Measurements from ENCODE around the gene CARD10.
"Not testable (repeated sequence)": the region's sequence is repeated elsewhere in the genome, so short reads cannot be mapped to it uniquely, and the experiment has no call there.

Gene CARD10

DNA sequence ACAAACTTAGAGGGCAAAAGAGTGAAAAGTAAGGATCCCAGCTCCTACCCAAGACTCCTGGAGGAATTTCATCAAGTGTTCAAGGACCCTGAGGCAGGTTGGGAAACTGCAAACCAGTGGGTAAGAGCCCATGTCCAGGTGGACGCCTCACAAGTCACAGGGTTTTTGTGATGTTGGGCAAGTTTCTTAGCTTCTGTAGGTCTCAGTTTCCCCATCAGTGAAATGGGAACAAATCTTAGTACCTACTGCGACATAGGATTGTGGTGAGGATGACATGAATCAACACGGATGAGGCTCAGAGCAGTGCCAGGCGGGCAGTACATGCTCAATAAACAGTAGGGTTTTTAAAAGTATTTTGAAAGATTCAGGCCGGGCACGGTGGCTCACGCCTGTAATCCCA, 23.7 kb upstream of the CARD10 start:
- Histone ChIP-seq H2AFZ (ENCODE audit: low read length) (no peak overlapping the region), H3K4me3 (ENCODE audit: low read length, poor library complexity, severe bottlenecking) (no peak overlapping the region), H3K27me3 (ENCODE audit: insufficient read depth, low read length, poor library complexity, severe bottlenecking) (no peaks in the 10 kb centered on the region), H3K9me3 (ENCODE audit: insufficient read depth, low read depth, low read length) (no peaks in the 10 kb centered on the region), H4K20me1 (ENCODE audit: insufficient read depth, low read length, poor library complexity, severe bottlenecking) (no peaks in the 10 kb centered on the region), H3K9me2 (replicated peaks; ENCODE audit: low read depth, low read length) (no peaks in the 10 kb centered on the region), H3K79me2 (ENCODE audit: insufficient read depth, low read length) (no peaks in the 10 kb centered on the region), H3K4me1 (ENCODE audit: insufficient read depth, low read length, poor library complexity, severe bottlenecking) (peaks cover 19% of the 10 kb centered on the region), H3K9ac (ENCODE audit: low read depth, low read length, poor library complexity, severe bottlenecking) (no peak overlapping the region), H3K36me3 (ENCODE audit: insufficient read depth, low read length) (no peaks in the 10 kb centered on the region), H3F3A (ENCODE audit: low read depth) (no peaks in the 10 kb centered on the region), H3K4me2 (ENCODE audit: low read depth, low read length, poor library complexity, severe bottlenecking) (no peak overlapping the region)
- TF ChIP-seq EZH2phosphoT487 (IDR thresholded peaks at IDR 0.05; ENCODE audit: borderline replicate concordance), result no peak
- TF ChIP-seq, protein P1, sequence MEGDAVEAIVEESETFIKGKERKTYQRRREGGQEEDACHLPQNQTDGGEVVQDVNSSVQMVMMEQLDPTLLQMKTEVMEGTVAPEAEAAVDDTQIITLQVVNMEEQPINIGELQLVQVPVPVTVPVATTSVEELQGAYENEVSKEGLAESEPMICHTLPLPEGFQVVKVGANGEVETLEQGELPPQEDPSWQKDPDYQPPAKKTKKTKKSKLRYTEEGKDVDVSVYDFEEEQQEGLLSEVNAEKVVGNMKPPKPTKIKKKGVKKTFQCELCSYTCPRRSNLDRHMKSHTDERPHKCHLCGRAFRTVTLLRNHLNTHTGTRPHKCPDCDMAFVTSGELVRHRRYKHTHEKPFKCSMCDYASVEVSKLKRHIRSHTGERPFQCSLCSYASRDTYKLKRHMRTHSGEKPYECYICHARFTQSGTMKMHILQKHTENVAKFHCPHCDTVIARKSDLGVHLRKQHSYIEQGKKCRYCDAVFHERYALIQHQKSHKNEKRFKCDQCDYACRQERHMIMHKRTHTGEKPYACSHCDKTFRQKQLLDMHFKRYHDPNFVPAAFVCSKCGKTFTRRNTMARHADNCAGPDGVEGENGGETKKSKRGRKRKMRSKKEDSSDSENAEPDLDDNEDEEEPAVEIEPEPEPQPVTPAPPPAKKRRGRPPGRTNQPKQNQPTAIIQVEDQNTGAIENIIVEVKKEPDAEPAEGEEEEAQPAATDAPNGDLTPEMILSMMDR (conservative IDR thresholded peaks at IDR 0.05; ENCODE audit: low read length), result no peak

DNA sequence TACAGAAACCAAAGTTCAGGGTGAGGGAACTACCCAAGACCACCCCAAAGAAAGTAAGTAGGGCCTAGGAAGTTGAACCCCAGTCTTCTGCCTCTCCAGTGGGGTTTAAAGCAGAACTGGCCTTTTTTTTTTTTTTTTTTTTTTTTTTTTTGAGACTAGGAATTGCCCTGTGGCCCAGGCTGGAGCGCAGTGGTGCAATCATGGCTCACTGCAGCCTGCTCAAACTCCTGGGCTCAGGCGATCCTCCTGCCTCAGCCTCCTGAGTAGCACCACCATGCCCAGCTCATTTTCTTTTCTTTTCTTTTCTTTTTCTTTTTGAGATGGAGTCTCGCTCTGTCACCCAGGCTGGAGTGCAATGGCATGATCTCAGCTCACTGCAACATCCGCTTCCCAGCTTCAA, 23.2 kb upstream of the CARD10 start:
- not testable (repeated sequence) for H2AFZ ChIP-seq (ENCODE audit: low read length); H3K27me3 ChIP-seq (ENCODE audit: insufficient read depth, low read length, poor library complexity, severe bottlenecking); H3F3A ChIP-seq (ENCODE audit: low read depth); H3K9ac ChIP-seq (ENCODE audit: low read depth, low read length, poor library complexity, severe bottlenecking); H3K9me2 ChIP-seq (replicated peaks; ENCODE audit: low read depth, low read length); H3K9me3 ChIP-seq (ENCODE audit: insufficient read depth, low read depth, low read length); H3K4me3 ChIP-seq (ENCODE audit: low read length, poor library complexity, severe bottlenecking); H3K79me2 ChIP-seq (ENCODE audit: insufficient read depth, low read length); H4K20me1 ChIP-seq (ENCODE audit: insufficient read depth, low read length, poor library complexity, severe bottlenecking); H3K36me3 ChIP-seq (ENCODE audit: insufficient read depth, low read length)
- Histone ChIP-seq H3K4me1 (ENCODE audit: insufficient read depth, low read length, poor library complexity, severe bottlenecking) (peaks cover 19% of the 10 kb centered on the region), H3K4me2 (ENCODE audit: low read depth, low read length, poor library complexity, severe bottlenecking) (peak overlapping the region; percentile 61)

DNA sequence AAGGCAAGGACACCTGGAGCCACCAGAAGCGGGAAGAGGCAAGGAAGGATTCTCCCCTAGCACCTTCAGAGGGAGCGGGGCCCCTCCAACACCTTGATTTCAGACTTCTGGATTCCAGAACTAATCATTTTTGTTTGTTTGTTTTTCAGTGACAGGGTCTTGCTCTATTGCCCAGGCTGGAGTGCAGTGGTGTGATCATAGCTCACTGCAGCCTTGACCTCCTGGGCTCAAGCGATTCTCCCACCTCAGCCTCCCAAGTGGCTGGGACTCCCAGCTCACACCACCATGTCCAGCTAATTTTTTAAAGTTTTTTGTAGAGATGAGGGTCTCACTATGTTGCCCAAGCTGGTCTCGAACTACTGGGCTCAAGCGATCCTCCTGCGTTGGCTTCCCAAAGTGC, 20.6 kb upstream of the CARD10 start:
- H3K9me3 ChIP-seq (ENCODE audit: insufficient read depth, low read depth, low read length); H3K4me3 ChIP-seq (ENCODE audit: low read length, poor library complexity, severe bottlenecking); H2AFZ ChIP-seq (ENCODE audit: low read length); H3F3A ChIP-seq (ENCODE audit: low read depth); H3K9me2 ChIP-seq (replicated peaks; ENCODE audit: low read depth, low read length); H3K79me2 ChIP-seq (ENCODE audit: insufficient read depth, low read length); H3K27me3 ChIP-seq (ENCODE audit: insufficient read depth, low read length, poor library complexity, severe bottlenecking); H3K9ac ChIP-seq (ENCODE audit: low read depth, low read length, poor library complexity, severe bottlenecking); H3K4me2 ChIP-seq (ENCODE audit: low read depth, low read length, poor library complexity, severe bottlenecking); H4K20me1 ChIP-seq (ENCODE audit: insufficient read depth, low read length, poor library complexity, severe bottlenecking); H3K36me3 ChIP-seq (ENCODE audit: insufficient read depth, low read length): not testable (repeated sequence)
- H3K4me1 ChIP-seq (ENCODE audit: insufficient read depth, low read length, poor library complexity, severe bottlenecking), result peaks cover 19% of the 10 kb centered on the region

DNA sequence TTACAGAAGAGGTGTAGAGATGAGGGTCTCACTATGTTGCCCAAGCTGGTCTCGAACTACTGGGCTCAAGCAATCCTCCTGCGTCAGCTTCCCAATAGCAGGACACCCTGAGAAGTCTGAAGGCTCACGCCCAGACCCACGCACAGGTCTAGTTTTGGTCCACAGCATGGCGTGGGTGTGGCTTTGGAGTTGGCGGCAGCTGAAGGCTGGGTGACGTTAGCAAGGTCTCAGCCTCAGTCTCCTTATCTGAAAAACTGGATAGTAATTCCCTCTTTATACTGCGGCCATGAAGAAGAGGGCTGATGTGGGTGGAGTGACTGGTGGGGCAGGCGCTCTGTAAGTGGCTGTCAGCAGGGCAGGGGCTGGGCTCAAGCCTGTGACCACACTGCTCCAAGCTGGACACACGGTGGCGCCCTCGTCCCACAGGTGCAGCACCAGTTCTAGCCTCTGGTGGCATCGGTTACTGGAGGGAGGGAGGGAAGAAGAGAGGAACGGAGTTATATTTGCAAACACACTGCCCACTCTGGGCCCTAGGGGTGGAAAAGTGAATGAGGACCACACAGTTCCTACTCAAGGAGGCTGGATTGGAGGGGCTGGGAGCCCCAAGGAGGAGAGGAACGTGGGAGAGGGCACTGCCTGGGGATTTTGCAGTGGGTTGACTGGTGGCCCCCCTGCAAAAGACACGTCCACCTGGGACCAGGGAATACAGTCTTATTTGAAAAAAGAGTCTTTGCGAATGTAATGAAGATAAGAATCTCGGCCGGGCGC, 19.6 kb upstream of the CARD10 start:
- H3K9me2 ChIP-seq (replicated peaks; ENCODE audit: low read depth, low read length), result no peaks in the 10 kb centered on the region
- H3K9me3 ChIP-seq (ENCODE audit: insufficient read depth, low read depth, low read length), result no peaks in the 10 kb centered on the region
- TF ChIP-seq EZH2phosphoT487 (IDR thresholded peaks at IDR 0.05; ENCODE audit: borderline replicate concordance), result no peak
- TF ChIP-seq, protein P1 (conservative IDR thresholded peaks at IDR 0.05; ENCODE audit: low read length), result peak; percentile 95
- no peak overlapping the region for H2AFZ ChIP-seq (ENCODE audit: low read length)
- H3K27me3 ChIP-seq (ENCODE audit: insufficient read depth, low read length, poor library complexity, severe bottlenecking), result no peaks in the 10 kb centered on the region
- no peaks in the 10 kb centered on the region for H3K79me2 ChIP-seq (ENCODE audit: insufficient read depth, low read length)
- H3K36me3 ChIP-seq (ENCODE audit: insufficient read depth, low read length), result no peaks in the 10 kb centered on the region
- H3K4me3 ChIP-seq (ENCODE audit: low read length, poor library complexity, severe bottlenecking), result no peak overlapping the region
- H3K4me1 ChIP-seq (ENCODE audit: insufficient read depth, low read length, poor library complexity, severe bottlenecking), result peaks cover 19% of the 10 kb centered on the region
- H3K4me2 ChIP-seq (ENCODE audit: low read depth, low read length, poor library complexity, severe bottlenecking), result peak overlapping the region; percentile 48
- H3F3A ChIP-seq (ENCODE audit: low read depth), result no peaks in the 10 kb centered on the region
- no peak overlapping the region for H3K9ac ChIP-seq (ENCODE audit: low read depth, low read length, poor library complexity, severe bottlenecking)
- no peaks in the 10 kb centered on the region for H4K20me1 ChIP-seq (ENCODE audit: insufficient read depth, low read length, poor library complexity, severe bottlenecking)

Data from Loucy (cell line).